Activated effector memory CD4-positive, alpha-beta T cell treated with Interleukin-2 at 50 U/mL for 16 hours (primary cell): ENCODE data around the gene TP53TG5.

Source experiments
- DNase-seq: peaks from one replicate; pipeline ENCODE4 v3.0.0-alpha.2; 2020

TP53TG5 gene

DNA sequence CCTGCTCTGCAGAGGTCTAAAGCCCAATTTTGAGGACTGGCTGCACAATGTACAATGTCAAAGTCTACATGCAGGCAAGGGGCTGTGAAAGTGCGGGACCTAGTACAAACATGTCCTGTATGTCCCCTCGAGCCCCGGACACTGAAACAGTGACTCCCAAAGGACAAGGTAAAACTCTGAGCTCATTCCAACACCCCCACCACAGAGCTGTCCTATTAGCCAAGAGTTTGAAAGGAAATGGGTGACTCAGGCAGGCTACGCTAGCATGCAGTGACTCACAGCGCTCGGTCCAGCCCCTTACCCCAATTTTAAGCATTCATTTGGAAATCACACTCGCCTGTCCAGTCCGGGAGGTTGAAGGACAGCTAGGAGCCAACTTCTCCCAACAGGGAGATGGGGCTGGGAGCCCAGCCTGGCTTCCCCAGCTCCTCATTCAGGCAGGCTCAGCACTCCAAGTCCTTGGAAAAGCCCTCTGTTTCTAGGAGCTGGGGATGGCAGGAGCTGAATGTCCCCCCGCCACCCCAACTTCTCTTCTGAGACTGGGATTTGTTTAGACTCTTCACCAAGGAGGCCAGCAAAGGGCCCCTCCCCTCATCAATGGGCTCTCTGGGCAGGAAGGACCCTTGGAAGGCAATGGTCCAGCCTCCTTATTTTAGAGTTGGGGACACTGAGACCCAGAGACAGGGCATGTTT, 33.8 kb downstream of the TP53TG5 start:
- no peak for DNase-seq

DNA sequence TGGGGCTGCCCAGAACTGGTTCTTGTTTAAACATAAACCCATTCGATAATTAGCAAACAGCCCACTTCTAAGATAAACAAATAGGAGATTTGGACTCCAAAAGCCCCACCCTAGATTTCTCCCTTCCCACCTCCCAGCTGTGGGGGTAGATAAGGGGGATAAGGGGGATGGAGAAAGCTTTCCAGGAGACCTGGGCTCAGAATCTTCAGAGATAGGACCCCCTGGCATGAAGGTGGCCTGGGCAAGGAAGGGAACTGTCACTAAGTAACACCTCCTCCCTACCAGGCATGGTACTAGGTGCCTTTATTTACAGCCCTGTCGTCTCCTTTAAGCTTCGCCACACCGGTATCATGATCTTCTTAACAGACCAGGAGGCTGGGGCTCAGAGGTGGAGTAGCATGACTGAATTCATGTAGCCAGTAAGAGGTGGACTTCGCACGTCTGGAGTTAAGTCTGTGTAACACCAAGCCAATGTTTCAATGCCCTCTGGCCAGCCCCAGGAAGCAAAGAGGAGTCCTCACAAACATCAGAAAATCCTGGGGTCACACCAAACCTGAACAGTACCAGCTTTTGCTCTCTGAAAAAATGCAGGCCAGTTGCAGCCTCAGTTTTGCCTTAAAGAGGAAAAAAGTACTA, 34.5 kb downstream of the TP53TG5 start:
- no peak for DNase-seq

- DNase-seq, result no peak
Observed at GRCh38 chr20:45342855-45343531, 35.1 kb downstream of the TP53TG5 start.

DNA sequence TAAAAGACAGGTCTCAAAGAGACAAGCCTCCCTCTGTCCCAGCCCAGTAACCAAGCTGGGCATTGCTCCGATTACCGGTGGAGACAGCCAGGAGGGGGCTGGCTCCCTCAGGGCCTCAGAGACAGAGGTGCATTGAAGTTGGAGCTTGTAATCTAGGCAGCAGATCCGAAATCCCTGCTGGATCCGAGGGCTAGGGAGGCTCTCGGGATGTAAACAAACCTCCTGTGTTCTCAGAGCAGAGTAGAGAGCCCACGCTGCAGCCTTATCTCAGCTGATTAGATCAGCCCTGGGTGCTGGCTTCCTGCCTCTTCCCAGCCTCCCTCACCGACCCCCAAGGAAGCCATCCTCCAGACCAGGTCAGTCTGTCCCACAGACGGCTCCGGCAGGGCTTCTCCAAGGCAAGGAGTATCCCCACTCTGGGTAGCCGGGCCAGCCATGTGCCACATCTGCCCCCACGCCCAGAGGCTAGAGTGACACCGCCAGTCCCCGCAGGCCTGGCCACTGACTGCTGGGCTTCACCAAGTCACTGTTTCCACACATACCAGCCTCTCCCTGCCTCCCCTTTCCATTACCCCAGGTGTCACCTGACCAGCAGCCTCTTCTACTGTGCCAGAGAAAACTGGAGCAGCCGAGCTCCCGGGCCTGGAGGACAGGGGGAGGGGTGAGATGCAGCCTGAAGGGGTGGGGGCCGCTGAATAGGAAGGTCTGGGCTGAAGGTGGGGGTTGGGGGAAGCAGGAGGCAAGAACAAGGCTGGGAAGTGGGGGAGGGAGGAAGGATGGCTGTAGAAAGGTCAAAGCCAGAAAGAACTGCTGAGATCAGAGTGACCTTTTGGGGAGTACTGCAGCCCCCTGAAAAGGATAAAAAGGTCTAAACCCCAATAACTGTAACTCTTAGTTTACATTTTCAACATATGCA, 35.9 kb downstream of the TP53TG5 start:
- no peak for DNase-seq

DNA sequence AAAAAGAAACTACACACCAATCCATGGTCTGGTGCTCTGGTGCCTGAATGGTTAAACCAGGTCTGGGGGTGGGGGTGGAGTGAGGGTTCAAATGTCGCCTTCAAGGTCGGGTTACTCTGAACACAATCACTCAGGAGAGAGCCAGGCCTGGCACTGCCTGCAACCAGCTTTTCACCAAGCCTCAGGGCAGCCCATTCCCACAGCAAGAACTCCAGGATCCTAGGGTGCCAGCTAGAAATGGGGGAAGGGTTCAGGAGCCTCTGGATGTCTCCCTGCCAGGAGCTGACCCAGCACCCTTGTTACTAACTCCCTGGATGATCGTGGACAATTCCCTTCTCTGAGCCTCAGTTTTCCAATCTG, 36.6 kb downstream of the TP53TG5 start:
- DNase-seq, result no peak

GRCh38 chr20:45340951-45341350, 37.2 kb downstream of the TP53TG5 start:
- no peak for DNase-seq

DNA sequence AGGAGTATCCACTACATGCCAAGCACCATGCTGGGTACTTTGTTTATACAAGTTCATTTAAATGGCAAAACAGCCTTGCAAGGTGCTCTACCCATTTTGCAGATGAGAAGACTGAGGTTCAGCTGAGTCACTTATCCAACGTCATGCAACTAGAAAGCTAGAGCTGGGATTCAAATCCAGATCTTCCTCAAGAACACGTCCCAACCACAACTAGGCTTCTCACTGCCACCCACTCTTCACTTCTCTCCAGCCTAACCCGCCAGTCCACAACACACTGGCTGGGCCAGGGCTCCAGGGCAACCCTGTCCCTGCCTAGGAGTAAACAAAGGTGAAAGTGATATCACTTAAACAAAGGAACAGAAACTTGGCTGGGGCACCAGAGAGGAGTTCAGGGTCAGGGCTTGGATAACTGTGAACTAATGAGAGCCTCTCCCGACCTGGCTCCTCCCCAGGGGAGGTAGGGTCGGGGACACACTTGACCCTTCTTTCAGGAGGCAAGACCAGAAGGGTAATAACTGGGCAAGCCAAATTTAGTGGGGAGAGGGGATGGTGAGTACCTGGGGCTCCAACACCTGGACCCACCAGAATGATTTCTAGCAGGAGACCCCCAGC, 37.8 kb downstream of the TP53TG5 start:
- no peak for DNase-seq

DNA sequence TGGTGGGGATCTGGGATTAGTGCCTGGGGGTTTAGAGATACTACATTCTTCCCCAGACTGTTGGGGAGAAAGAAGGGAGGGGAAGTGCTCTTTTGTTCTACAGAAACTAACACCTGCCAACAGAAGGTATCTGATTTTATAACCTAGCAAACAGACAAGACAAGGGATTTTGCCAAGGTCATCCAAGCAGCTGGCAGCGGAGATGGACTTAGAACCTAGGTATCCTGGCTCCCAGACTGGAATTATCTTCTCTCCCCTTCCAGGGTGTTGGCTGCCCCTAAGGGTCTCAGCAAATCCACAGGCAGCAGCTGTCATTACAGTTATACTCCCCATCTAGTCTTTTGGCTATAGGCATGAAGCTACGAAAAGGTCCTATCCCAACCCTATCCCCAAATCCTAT, 38.3 kb downstream of the TP53TG5 start:
- DNase-seq, result no peak

DNA sequence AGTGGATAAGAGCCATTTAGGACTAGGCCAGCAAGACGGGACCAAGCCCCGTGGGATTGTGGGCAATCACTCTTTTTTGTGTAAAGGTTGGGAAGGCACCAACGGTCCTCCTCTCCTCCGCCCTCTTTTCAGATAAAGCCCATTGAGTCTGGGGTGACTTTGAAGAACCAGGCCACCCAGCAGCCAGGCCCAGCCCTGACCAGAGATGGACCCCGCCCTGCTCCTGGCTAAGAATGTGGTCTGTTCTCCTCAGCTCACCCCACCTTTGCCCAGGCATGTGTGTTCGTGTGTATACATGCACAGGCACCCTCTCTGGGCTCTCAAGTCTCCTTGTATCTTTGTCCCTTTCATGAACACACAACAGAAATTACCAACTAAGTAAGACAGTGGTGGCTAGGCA, 39.0 kb downstream of the TP53TG5 start:
- DNase-seq, result no peak

- DNase-seq, result no peak
Observed at GRCh38 chr20:45338121-45339030, 39.7 kb downstream of the TP53TG5 start.

DNA sequence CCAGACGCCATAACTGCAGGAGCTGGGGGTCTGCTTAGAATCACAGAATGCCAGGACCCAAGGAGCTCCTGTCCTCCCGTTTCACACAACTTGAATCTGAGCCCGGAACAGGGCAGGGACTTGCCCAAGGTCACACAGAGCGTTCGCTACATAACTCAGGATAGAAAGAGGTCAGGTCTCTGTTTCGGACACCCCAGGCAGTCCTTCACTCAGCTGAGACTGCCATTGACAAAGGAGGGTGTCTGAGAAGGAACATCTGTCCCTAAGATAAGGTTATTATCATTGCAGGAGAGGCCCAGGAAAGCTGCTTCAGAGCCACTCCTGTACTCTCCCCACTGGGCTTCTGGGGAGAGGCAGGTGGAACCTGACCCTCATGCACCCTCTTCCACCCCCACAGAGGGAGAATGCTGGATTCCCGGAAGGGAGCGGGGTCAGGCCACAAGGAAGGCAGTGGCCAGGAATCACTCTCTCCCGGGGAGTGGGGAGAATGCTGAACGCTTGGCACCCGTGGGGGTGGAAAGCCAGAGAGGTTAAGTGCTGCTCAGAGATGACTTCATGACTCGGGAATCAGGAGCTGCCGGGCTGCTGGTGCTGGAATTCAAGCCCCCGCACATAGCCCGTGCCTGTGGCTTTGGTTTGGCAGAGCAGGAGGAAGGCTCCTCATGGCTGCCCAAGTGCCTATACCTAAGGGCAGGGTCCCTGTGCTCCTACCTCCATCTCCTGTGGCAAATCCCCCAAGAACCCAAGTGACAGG, 40.6 kb downstream of the TP53TG5 start:
- no peak for DNase-seq

DNA sequence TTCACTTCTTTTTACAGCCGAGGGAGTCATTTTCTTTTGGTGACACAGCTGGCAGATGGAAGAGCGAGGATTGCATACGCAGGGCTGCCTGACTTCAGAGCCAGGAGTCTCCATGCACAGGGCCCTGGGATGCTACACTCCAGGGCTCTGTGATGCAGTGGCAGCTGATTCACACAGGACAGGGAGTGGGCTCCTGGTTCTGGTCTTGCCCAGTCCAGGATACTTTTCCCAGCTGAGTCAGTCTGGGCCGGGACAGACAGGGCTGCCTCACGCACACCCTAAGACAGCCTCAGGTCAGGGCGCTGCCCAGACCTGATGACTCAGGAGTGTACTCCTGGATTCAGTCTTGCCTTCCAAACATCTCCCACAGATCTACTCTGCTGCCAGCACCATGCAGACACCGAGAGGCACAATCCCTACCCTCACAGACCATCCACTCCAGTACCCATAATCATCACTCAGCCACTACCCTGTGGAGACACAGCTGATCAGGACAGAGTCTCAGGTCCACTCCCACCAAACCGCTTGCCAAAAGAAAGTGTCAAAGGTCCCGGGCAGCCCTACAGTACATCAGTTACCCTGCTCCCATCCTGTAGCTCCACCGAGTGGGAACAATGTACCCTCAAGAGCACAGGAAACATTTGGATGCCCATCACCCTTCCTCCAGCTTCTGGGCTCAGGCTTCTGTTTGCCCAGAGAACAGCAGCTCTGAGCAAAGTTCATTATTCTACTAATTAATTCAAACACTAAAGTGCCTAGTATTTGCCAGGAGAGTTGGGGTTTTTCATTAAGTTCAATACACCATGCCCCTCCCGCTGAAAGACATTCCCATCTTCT, 41.4 kb downstream of the TP53TG5 start:
- no peak for DNase-seq

DNA sequence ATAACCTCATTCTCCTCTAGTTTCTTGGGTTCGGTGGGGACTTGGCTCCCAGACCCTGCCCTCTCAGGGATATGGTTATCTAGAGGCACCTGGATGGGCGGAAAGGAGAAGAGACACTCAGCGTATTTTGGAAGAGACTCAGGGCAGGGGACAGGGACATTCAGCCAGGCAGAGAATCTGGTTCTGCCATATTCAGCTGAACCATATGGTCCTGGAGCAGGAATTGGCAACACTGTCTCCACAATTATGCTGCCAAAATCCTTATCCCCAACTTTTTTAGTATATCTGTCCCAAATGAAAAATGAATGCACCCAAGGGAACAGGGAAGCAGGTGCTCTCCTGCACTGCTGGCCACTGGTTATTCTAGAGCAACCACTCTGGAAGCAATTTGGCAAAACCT, 47.6 kb downstream of the TP53TG5 start:
- DNase-seq, result no peak

GRCh38 chr20:45329497-45330319, 48.4 kb downstream of the TP53TG5 start:
- no peak for DNase-seq

- DNase-seq, result no peak
Observed at GRCh38 chr20:45328451-45328850, 49.7 kb downstream of the TP53TG5 start.

GRCh38 chr20:45325371-45325770, 52.8 kb downstream of the TP53TG5 start:
- no peak for DNase-seq

GRCh38 chr20:45323731-45324130, 54.4 kb downstream of the TP53TG5 start:
- no peak for DNase-seq

- DNase-seq, result no peak
Observed at GRCh38 chr20:45322952-45323383, 55.2 kb downstream of the TP53TG5 start.
